GM18499 (cell line): ENCODE results near the gene MCHR1.

Source experiments
- ATAC-seq: cut with Tn5 transposase; IDR thresholded peaks from one replicate; pipeline ENCODE4 v1.9.1; 2021; ENCODE audit warnings: moderate number of reproducible peaks; ENCODE audit not compliant: insufficient read depth, unreplicated experiment

Gene MCHR1

GRCh38 chr22:40679249-40679963 is at the start of gene MCHR1:
Gene MCHR1 (plus strand): TSS chr22:40679484. CDS start chr22:40679653, 169 bp downstream.
- no peak for ATAC-seq

GRCh38 chr22:40631925-40632324 is 47.4 kb upstream of the MCHR1 start:
- ATAC-seq: no peak

- no peak for ATAC-seq
These were observed 46.2 kb upstream of the MCHR1 start for GRCh38 chr22:40633036-40633435.

GRCh38 chr22:40634119-40634903 is 45.0 kb upstream of the MCHR1 start:
- no peak for ATAC-seq

- ATAC-seq: no peak
These were observed 44.0 kb upstream of the MCHR1 start for GRCh38 chr22:40635043-40635939.

GRCh38 chr22:40635940-40636379 is 43.3 kb upstream of the MCHR1 start:
- peak; percentile 7 for ATAC-seq

- ATAC-seq: peak; percentile 69
These were observed 42.7 kb upstream of the MCHR1 start, which contains the start of gene MRTFA for GRCh38 chr22:40636380-40637182. Gene MRTFA (minus strand): TSS chr22:40636719.

GRCh38 chr22:40637183-40638150 is 41.8 kb upstream of the MCHR1 start:
- no peak for ATAC-seq

GRCh38 chr22:40638261-40638660 is 41.0 kb upstream of the MCHR1 start:
- ATAC-seq: no peak

GRCh38 chr22:40641269-40641668 is 38.0 kb upstream of the MCHR1 start:
- no peak for ATAC-seq

- no peak for ATAC-seq
These were observed 37.0 kb upstream of the MCHR1 start for GRCh38 chr22:40642316-40642715.

GRCh38 chr22:40645579-40646197 is 33.6 kb upstream of the MCHR1 start:
- no peak for ATAC-seq

GRCh38 chr22:40648386-40648785 is 30.9 kb upstream of the MCHR1 start:
- no peak for ATAC-seq

GRCh38 chr22:40651057-40651456 is 28.2 kb upstream of the MCHR1 start:
- ATAC-seq: no peak

GRCh38 chr22:40651563-40652501 is 27.5 kb upstream of the MCHR1 start:
- no peak for ATAC-seq

- no peak for ATAC-seq
These were observed 25.9 kb upstream of the MCHR1 start for GRCh38 chr22:40653361-40653760.

- ATAC-seq: no peak
These were observed 24.6 kb upstream of the MCHR1 start for GRCh38 chr22:40654522-40655167.
